HG03196 (cell line): ENCODE measurements around the gene CCDC187.

Experiments used
- ATAC-seq: cut with Tn5 transposase; IDR thresholded peaks from one replicate; pipeline ENCODE4 v1.9.1; 2021; ENCODE audit not compliant: unreplicated experiment

The CCDC187 gene

GRCh38 chr9:136297766-136298735, 5.8 kb downstream of the CCDC187 start:
- no peak for ATAC-seq

- ATAC-seq = no peak
These were observed 6.7 kb downstream of the CCDC187 start for GRCh38 chr9:136297016-136297691.

- ATAC-seq = no peak
These were observed 7.4 kb downstream of the CCDC187 start for GRCh38 chr9:136296434-136297015.

GRCh38 chr9:136295542-136296433, 8.1 kb downstream of the CCDC187 start:
- no peak for ATAC-seq

- ATAC-seq = no peak
These were observed 8.8 kb downstream of the CCDC187 start for GRCh38 chr9:136295055-136295454.

GRCh38 chr9:136294437-136294836, 9.5 kb downstream of the CCDC187 start:
- no peak for ATAC-seq

GRCh38 chr9:136293476-136294077, 10.3 kb downstream of the CCDC187 start:
- no peak for ATAC-seq

- no peak for ATAC-seq
These were observed 11.1 kb downstream of the CCDC187 start for GRCh38 chr9:136292591-136293448.

- ATAC-seq = no peak
These were observed 11.8 kb downstream of the CCDC187 start for GRCh38 chr9:136292026-136292538.

- no peak for ATAC-seq
These were observed 12.4 kb downstream of the CCDC187 start for GRCh38 chr9:136291306-136292025.

GRCh38 chr9:136290508-136291000, 13.3 kb downstream of the CCDC187 start:
- ATAC-seq = no peak

GRCh38 chr9:136289651-136290507, 14.0 kb downstream of the CCDC187 start:
- ATAC-seq = no peak

- no peak for ATAC-seq
These were observed 15.7 kb downstream of the CCDC187 start for GRCh38 chr9:136287960-136288753.

GRCh38 chr9:136286987-136287379, 16.9 kb downstream of the CCDC187 start:
- ATAC-seq = no peak

GRCh38 chr9:136286359-136286986, 17.4 kb downstream of the CCDC187 start:
- no peak for ATAC-seq
